Karpas-422 (cell line): ENCODE results near the gene FBRSL1. TPM values are rescaled to one million over a fixed set of nuclear protein-coding genes. Genes with fewer than 3 reads are reported as not detected.

Experiments used
- DNase-seq: peaks from one replicate; pipeline ENCODE4 v3.0.0-alpha.2; 2015
- H2AFZ ChIP-seq: fragments of 200-600 bp; sonication (generic); 2 replicates; pipeline ENCODE4 v1.6.1; 2014; ENCODE audit warnings: antibody characterized with exemption, low read length, mixed read lengths
- H3K27ac ChIP-seq: fragments of 200-600 bp; sonication (generic); 2 replicates; pipeline ENCODE4 v1.5.1; 2014; ENCODE audit warnings: mild to moderate bottlenecking, low read length, moderate library complexity
- H3K27me3 ChIP-seq: fragments of 200-600 bp; sonication (generic); 2 replicates; pipeline ENCODE4 v1.6.1; 2014; ENCODE audit warnings: low read length, mixed read lengths
- H3K36me3 ChIP-seq: fragments of 200-600 bp; sonication (generic); 2 replicates; pipeline ENCODE4 v1.6.1; 2014; ENCODE audit warnings: low read length, mixed read lengths; ENCODE audit not compliant: insufficient read depth
- H3K4me1 ChIP-seq: fragments of 200-600 bp; sonication (generic); 2 replicates; pipeline ENCODE4 v1.6.1; 2014; ENCODE audit warnings: mild to moderate bottlenecking, low read length, mixed read lengths
- H3K4me2 ChIP-seq: fragments of 200-600 bp; sonication (generic); 2 replicates; pipeline ENCODE4 v1.6.1; 2014; ENCODE audit warnings: low read length, low read depth, mild to moderate bottlenecking; ENCODE audit not compliant: poor library complexity, severe bottlenecking
- H3K4me3 ChIP-seq: fragments of 200-600 bp; sonication (generic); 2 replicates; pipeline ENCODE4 v1.5.1; 2014; ENCODE audit warnings: mild to moderate bottlenecking, antibody characterized with exemption, low read length, mixed read lengths
- H3K79me2 ChIP-seq: fragments of 200-600 bp; sonication (generic); 2 replicates; pipeline ENCODE4 v1.6.1; 2014; ENCODE audit warnings: mild to moderate bottlenecking, low read length, mixed read lengths
- H3K9ac ChIP-seq: fragments of 200-600 bp; sonication (generic); 2 replicates; pipeline ENCODE4 v1.6.0; 2014; ENCODE audit warnings: low read length
- H3K9me2 ChIP-seq: fragments of 200-600 bp; sonication (generic), shearing (Covaris generic); replicated peaks from 2 replicates; pipeline ENCODE4 v1.6.0; 2014; ENCODE audit warnings: mild to moderate bottlenecking, low read length, moderate library complexity; ENCODE audit not compliant: insufficient read depth
- H3K9me3 ChIP-seq: fragments of 300-700, 200-600 bp; sonication (generic); 2 replicates; pipeline ENCODE4 v1.6.1; 2014; ENCODE audit warnings: low read length, mixed read lengths
- H4K20me1 ChIP-seq: fragments of 200-600 bp; sonication (generic); 2 replicates; pipeline ENCODE4 v1.6.1; 2014; ENCODE audit warnings: mild to moderate bottlenecking, antibody characterized with exemption, low read length, low read depth; ENCODE audit not compliant: insufficient read depth
- total RNA-seq: library from RNA; depleted of rRNA; stranded (reverse); fragments of >200 nt; shearing (Covaris generic); gene quantifications from 2 replicates; pipeline ENCODE4 v1.2.3, GENCODE V29; 2014; ENCODE audit warnings: low replicate concordance

The FBRSL1 gene
- total RNA-seq, 1 experiment from 2014 or later, result 4.0 TPM

DNA sequence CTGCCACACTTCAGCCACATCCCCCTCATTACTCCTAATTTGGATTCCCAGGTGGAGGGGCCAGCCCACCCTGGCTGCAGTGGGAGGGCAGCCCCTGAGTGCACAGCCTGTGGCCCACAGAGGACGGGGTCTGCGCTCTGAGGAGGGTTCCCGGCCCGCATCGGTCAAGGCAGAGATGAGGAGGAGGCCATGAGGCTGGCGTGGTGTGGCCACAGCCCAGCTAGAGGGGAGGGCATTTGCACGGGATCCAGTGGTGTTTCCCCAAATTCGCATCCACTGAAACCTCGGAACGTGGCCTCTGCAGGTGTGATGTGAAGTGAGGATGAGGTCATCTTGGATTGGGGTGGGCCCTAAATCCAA is 38.1 kb upstream of the FBRSL1 start:
- no peak overlapping the region for H3K4me3 ChIP-seq
- H3K9me3 ChIP-seq, result no peaks in the 10 kb centered on the region
- no peak overlapping the region for H2AFZ ChIP-seq
- H3K36me3 ChIP-seq, result no peaks in the 10 kb centered on the region
- no peaks in the 10 kb centered on the region for H3K4me1 ChIP-seq
- H4K20me1 ChIP-seq, result no peaks in the 10 kb centered on the region
- H3K9ac ChIP-seq, result no peak overlapping the region
- no peak overlapping the region for H3K27ac ChIP-seq
- no peaks in the 10 kb centered on the region for H3K79me2 ChIP-seq
- no peak overlapping the region for H3K4me2 ChIP-seq
- H3K9me2 ChIP-seq, result no peaks in the 10 kb centered on the region
- H3K27me3 ChIP-seq, result no peaks in the 10 kb centered on the region
- DNase-seq, result no peak

DNA sequence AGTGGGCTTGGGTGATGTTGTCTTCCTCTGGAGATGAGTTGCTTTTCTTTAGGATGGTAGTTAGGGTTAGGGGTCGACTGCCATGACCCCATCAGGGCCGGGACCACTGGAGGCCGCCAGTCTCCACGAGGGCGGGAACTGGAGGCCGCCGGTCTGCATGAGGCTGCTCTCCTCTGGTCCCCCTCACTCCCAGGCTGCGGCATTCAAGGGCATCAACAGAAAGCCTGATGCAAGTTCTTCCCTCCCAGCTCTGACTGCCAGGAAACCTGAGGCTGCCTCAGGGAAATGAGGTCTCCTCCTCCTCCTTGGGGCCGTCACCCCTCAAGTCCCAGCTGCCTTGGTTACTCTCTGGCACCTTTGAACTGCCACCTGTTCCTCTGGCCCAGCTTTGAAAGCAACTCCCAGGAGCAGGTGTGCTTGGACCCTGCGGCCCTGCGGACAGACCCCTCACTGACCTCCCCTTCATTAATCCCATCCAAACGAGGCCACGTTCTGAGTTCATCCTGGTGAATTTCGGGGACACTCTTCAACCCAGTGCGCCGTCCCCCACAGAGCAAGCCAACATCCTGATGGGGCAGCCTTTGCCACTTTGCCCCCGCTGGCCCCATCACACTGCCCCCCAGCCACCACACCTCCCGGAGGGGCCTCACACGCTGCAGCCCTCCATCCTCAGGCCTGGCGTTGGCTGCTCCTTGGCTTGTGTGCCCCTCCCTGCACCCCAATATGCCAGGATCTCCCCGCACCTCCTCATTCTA is 37.2 kb upstream of the FBRSL1 start:
- Histone ChIP-seq H2AFZ (no peak overlapping the region), H3K4me1 (no peaks in the 10 kb centered on the region), H3K79me2 (no peaks in the 10 kb centered on the region)

GRCh38 chr12:132453361-132454192 is 36.4 kb upstream of the FBRSL1 start:
- Histone ChIP-seq H3K79me2 (no peaks in the 10 kb centered on the region), H2AFZ (no peak overlapping the region), H3K4me3 (no peak overlapping the region), H3K36me3 (no peaks in the 10 kb centered on the region), H3K27ac (no peak overlapping the region), H3K4me2 (no peak overlapping the region), H3K9me3 (no peaks in the 10 kb centered on the region), H3K9me2 (no peaks in the 10 kb centered on the region), H3K4me1 (no peaks in the 10 kb centered on the region), H3K9ac (no peak overlapping the region), H4K20me1 (no peaks in the 10 kb centered on the region), H3K27me3 (no peaks in the 10 kb centered on the region)
- no peak for DNase-seq

More for the DNA sequence above, 37.2 kb upstream of the FBRSL1 start:
- H3K9ac ChIP-seq, result no peak overlapping the region
- H3K27ac ChIP-seq, result no peak overlapping the region
- H3K9me2 ChIP-seq, result no peaks in the 10 kb centered on the region
- no peak for DNase-seq
- H4K20me1 ChIP-seq, result no peaks in the 10 kb centered on the region
- no peak overlapping the region for H3K4me3 ChIP-seq
- H3K4me2 ChIP-seq, result no peak overlapping the region
- H3K9me3 ChIP-seq, result no peaks in the 10 kb centered on the region
- no peaks in the 10 kb centered on the region for H3K36me3 ChIP-seq
- H3K27me3 ChIP-seq, result no peaks in the 10 kb centered on the region

DNA sequence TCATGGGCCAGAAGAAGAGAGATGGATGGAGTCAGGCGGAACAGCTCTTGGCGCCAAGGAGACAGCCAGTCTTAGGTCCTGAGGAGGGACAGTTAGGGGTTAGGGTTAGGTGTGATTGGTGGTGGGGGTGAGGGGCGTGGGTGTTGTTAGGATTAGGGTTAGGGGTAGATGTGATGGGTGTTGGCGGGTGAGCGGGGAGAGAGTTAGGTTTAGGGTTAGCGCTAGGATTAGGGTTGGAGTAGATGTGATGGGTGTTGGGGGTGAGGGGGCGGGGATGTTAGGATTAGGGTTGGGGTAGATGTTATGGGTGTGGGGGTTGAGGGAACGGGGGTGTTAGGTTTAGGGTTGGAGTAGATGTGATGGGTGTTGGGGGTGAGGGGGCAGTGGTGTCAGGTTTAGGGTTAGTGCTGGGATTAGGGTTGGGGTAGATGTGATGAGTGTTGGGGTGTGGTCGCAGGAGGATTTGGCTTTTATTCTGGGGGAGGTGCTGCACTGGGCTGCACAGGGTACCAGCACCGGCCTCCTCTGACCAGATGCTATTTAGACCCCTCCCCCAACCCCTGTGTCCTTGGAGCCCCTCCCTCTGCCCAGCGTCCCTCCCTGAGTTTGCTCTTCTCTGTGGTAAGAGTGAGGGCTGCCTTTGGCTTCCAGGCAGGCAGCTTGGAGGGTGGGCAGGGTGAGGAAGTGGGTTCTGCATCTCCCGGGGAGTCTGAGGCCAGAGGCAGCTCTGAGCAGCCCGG is 35.6 kb upstream of the FBRSL1 start:
- no peak overlapping the region for H3K27ac ChIP-seq
- no peaks in the 10 kb centered on the region for H3K4me1 ChIP-seq
- H2AFZ ChIP-seq, result no peak overlapping the region
- H3K9me3 ChIP-seq, result no peaks in the 10 kb centered on the region
- no peaks in the 10 kb centered on the region for H3K79me2 ChIP-seq
- no peaks in the 10 kb centered on the region for H4K20me1 ChIP-seq
- no peaks in the 10 kb centered on the region for H3K27me3 ChIP-seq
- no peak overlapping the region for H3K9ac ChIP-seq
- no peaks in the 10 kb centered on the region for H3K36me3 ChIP-seq
- H3K9me2 ChIP-seq, result no peaks in the 10 kb centered on the region
- H3K4me3 ChIP-seq, result no peak overlapping the region
- H3K4me2 ChIP-seq, result no peak overlapping the region
- no peak for DNase-seq

DNA sequence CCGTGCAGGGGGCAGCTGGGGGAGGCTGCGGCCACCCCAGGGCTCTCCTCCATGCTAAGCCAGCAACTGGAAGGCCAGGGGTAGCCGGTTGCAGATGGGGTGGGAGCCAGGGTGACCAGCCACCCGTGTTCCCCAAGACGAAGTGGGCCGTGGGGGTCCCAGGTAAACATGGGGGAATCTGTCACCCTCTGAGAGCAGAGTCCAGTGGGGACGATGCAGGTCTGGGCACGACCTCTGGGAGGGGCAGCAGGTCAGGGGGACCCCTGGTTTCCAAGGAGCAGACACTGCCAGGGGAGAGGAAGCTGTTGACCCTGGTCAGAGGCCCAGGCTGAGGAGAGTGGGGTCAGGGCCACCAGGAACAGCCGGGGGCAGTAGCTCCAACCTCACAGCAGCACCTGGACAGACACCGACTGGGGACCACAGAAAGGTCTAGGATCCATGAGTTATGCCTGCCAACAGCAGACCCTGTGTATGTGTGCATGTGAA is 35.0 kb upstream of the FBRSL1 start:
- Histone ChIP-seq H3K9ac (no peak overlapping the region), H4K20me1 (no peaks in the 10 kb centered on the region), H3K36me3 (no peaks in the 10 kb centered on the region), H3K4me3 (no peak overlapping the region), H2AFZ (no peak overlapping the region), H3K27ac (no peak overlapping the region), H3K9me2 (no peaks in the 10 kb centered on the region), H3K4me1 (no peaks in the 10 kb centered on the region), H3K79me2 (no peaks in the 10 kb centered on the region), H3K4me2 (no peak overlapping the region), H3K9me3 (no peaks in the 10 kb centered on the region), H3K27me3 (no peaks in the 10 kb centered on the region)
- no peak for DNase-seq

- H3K27me3 ChIP-seq, result no peaks in the 10 kb centered on the region
- no peak overlapping the region for H3K9ac ChIP-seq
- H3K4me1 ChIP-seq, result no peaks in the 10 kb centered on the region
- no peak overlapping the region for H2AFZ ChIP-seq
- no peak overlapping the region for H3K4me3 ChIP-seq
- H3K9me2 ChIP-seq, result no peaks in the 10 kb centered on the region
- no peak overlapping the region for H3K27ac ChIP-seq
- DNase-seq, result no peak
- no peaks in the 10 kb centered on the region for H3K36me3 ChIP-seq
- H3K79me2 ChIP-seq, result no peaks in the 10 kb centered on the region
- H3K4me2 ChIP-seq, result no peak overlapping the region
- H4K20me1 ChIP-seq, result no peaks in the 10 kb centered on the region
- H3K9me3 ChIP-seq, result no peaks in the 10 kb centered on the region
Observed at GRCh38 chr12:132455565-132455964, 34.4 kb upstream of the FBRSL1 start.

- Histone ChIP-seq H3K9me3 (no peaks in the 10 kb centered on the region), H3K4me1 (no peaks in the 10 kb centered on the region), H3K9me2 (no peaks in the 10 kb centered on the region), H3K27me3 (no peaks in the 10 kb centered on the region), H3K27ac (no peak overlapping the region), H3K79me2 (no peaks in the 10 kb centered on the region), H2AFZ (no peak overlapping the region), H3K4me2 (no peak overlapping the region), H4K20me1 (no peaks in the 10 kb centered on the region), H3K9ac (no peak overlapping the region), H3K4me3 (no peak overlapping the region), H3K36me3 (no peaks in the 10 kb centered on the region)
- DNase-seq, result no peak
Observed at GRCh38 chr12:132456186-132456943, 33.6 kb upstream of the FBRSL1 start.
